ENCODE measurements around the gene ZEB2. TPM values are rescaled to one million over a fixed set of nuclear protein-coding genes. Genes with fewer than 3 reads are reported as not detected.

ZEB2 gene
- total RNA-seq: 10 to 100 TPM; 22.5 to 58.2 TPM

DNA sequence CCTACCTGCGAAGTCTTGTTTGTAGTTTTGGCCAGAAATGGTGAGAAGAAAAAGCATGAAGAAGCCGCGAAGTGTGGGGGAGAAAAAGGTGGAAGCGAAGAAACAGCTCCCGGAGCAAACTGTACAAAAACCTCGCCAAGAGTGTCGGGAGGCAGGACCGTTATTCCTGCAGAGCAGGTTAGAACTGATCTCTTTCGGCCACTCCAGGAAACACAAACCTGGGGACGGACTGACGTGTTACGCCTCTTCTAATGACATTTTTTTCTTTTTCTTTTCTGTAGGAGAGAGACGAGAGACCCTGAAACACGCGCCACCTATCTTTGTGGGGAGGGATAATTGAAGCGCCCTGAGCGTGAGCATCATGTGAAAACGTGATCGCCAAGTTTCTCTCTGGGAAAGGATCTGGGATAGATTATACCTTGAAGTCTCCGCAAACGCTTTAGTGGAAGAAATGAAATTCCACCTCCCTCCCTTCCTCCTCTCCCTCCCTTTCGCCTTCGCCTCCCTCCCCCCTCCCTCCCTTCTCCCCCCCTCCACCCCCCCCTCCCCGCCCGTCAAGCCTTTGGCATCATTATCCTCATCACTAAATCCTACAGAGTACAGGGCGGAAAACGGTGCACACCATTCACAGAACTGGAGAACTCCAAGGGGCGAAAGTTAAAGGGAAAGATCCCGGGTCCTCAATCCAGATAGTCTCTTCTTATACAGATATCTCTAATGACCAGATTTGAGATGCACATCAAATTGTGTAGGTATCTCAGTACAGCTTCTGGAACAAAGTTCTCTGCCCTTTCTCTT lies at the start of gene ZEB2:
ZEB2 (minus strand) TSS at position 186 of the 798 bp plus-strand sequence. CDS start 2,769 bp downstream, outside the sequence.
- Mint-ChIP-seq H3K4me3 (peak within 1 kb of the TSS; percentile 14 to 57), H3K36me3 (ENCODE audit: insufficient read depth in 2 of 2) (peaks cover 2 to 12% of the 10 kb centered on the region in 2 donors), H3K27me3 (ENCODE audit: low read depth) (peaks cover 34% of the 10 kb centered on the region), H3K9me3 (no peaks in the 10 kb centered on the region), H3K27ac (peak within 1 kb of the TSS; percentile 34), H3K4me1 (ENCODE audit: low read depth) (peaks cover 21% of the 10 kb centered on the region)
- peak; percentile 18 for ATAC-seq (replicated peaks in 1 of 2)
- peak; percentile 52 to 53 for DNase-seq

DNA sequence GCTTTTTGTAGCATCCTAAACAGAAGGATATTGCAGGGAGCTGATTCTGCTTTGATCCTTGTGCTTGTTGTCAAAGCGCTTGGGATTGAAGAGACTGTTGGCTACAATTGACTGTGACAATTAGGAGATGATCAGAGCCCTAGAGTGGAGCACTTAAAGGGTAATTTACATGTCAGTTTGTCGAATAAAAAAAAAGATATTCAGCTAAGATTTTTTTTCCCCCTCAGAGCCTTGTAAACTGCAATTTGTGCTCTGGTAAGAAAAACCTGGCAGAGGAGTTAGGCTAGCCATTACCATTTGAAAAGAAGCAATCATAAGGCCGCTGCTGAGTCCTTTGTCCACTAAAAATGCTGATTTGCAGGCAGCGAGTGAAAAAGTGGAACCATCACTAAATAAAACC lies 47.8 kb upstream of the ZEB2 start:
- no peak overlapping the region for H3K27ac Mint-ChIP-seq
- no peaks in the 10 kb centered on the region for H3K36me3 Mint-ChIP-seq (ENCODE audit: insufficient read depth in 2 of 2)
- ATAC-seq (replicated peaks in 1 of 2): no peak
- peaks cover 24% of the 10 kb centered on the region for H3K27me3 Mint-ChIP-seq (ENCODE audit: low read depth)
- DNase-seq: no peak
- no peak overlapping the region for H3K4me3 Mint-ChIP-seq
- H3K9me3 Mint-ChIP-seq: no peaks in the 10 kb centered on the region
- peaks cover 25% of the 10 kb centered on the region for H3K4me1 Mint-ChIP-seq (ENCODE audit: low read depth)

DNA sequence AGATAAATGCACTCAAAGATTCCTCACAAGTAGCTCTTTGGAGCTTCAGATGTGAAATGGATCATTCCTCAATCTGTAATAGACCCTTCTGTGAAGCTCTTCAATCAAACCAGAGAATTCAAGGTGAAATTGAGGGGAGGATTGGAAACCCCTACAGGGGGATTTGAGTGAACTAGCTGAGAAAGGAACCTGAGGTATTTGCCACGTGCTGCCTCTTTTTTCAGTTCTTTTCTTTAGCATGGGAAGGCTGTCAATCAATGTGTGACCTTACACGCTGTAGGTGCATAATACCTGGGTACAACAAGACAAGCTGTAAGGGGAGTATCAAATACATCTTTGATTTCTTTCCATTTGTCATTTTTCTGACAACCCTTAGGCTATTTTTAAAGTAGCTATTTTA lies 46.5 kb upstream of the ZEB2 start:
- Mint-ChIP-seq H3K4me1 (ENCODE audit: low read depth) (peaks cover 13% of the 10 kb centered on the region), H3K9me3 (no peaks in the 10 kb centered on the region), H3K36me3 (ENCODE audit: insufficient read depth in 2 of 2) (no peaks in the 10 kb centered on the region), H3K27me3 (ENCODE audit: low read depth) (peaks cover 20% of the 10 kb centered on the region), H3K4me3 (no peak overlapping the region), H3K27ac (no peak overlapping the region)
- ATAC-seq (replicated peaks in 1 of 2) (no peak), DNase-seq (no peak)

DNA sequence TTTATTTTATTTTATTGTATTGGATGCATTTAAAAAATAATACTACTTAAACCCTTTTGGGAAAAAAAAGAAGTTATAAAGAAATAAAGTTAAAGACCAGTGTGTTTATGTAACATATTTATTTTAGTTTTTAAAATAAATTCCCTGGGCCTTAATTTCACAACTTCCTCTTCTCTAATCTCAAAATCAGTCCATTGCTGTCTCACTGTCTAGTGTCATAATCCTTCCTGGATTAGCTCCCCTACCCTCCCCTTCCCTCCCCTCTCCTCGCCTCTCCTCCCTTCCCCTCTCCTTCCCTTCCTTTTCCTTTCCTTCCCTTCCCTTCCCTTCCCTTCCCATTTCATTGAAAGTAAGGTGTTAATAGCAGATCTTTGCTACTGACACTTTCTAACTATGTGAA lies 40.3 kb upstream of the ZEB2 start:
- Mint-ChIP-seq H3K27ac (no peak overlapping the region), H3K36me3 (ENCODE audit: insufficient read depth in 2 of 2) (no peaks in the 10 kb centered on the region), H3K9me3 (no peaks in the 10 kb centered on the region), H3K4me1 (ENCODE audit: low read depth) (no peaks in the 10 kb centered on the region), H3K4me3 (no peak overlapping the region), H3K27me3 (ENCODE audit: low read depth) (peaks cover 25% of the 10 kb centered on the region)
- ATAC-seq (replicated peaks in 1 of 2) (no peak), DNase-seq (no peak)

DNA sequence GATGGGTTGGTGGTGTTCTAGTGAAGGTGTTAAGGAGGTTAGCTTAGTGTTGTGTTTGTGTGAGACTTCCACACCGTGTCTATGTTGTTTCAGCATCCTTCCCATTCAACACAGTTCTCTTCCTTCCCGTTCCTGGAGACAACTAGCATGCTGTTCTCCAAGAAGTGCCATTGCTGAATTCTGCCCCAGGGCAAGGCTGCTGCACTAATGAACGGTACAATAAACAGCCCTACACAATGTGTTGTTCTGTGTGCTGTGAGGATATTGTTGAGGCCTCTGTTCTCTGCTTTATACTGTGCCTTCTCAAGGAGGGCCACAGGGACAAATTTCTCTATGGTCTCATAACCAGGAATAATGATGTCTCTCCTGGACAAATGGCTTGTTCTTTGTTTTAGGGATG lies 39.8 kb upstream of the ZEB2 start:
- Mint-ChIP-seq H3K27me3 (ENCODE audit: low read depth) (peaks cover 19% of the 10 kb centered on the region), H3K4me1 (ENCODE audit: low read depth) (no peaks in the 10 kb centered on the region), H3K4me3 (no peak overlapping the region), H3K27ac (no peak overlapping the region), H3K9me3 (no peaks in the 10 kb centered on the region), H3K36me3 (ENCODE audit: insufficient read depth in 2 of 2) (no peaks in the 10 kb centered on the region)
- ATAC-seq (replicated peaks in 1 of 2): no peak
- DNase-seq: no peak

DNA sequence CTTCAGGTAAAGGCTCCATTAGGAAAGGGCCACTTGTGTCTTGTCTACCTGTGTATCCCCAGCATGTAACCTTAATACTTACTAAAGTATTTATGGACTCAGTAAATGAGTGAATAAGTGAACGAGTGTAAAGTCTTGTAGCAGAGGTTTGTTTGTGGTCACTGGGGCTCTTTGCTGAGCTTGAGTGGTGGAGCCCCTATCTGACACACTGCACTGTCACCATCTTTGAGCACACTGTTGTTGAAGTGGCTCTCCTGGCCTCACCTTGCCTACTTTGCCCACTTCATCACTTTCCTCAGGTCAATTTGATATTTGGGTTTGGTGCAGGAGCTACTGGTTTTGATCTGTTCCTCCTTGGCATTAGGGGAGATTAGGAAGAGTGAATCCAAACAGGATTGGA lies 39.3 kb upstream of the ZEB2 start:
- ATAC-seq (replicated peaks in 1 of 2): no peak
- DNase-seq: no peak
- Mint-ChIP-seq H3K27ac (no peak overlapping the region), H3K9me3 (no peaks in the 10 kb centered on the region), H3K36me3 (ENCODE audit: insufficient read depth in 2 of 2) (no peaks in the 10 kb centered on the region), H3K27me3 (ENCODE audit: low read depth) (peaks cover 17% of the 10 kb centered on the region), H3K4me3 (no peak overlapping the region), H3K4me1 (ENCODE audit: low read depth) (peaks cover under 1% of the 10 kb centered on the region)

DNA sequence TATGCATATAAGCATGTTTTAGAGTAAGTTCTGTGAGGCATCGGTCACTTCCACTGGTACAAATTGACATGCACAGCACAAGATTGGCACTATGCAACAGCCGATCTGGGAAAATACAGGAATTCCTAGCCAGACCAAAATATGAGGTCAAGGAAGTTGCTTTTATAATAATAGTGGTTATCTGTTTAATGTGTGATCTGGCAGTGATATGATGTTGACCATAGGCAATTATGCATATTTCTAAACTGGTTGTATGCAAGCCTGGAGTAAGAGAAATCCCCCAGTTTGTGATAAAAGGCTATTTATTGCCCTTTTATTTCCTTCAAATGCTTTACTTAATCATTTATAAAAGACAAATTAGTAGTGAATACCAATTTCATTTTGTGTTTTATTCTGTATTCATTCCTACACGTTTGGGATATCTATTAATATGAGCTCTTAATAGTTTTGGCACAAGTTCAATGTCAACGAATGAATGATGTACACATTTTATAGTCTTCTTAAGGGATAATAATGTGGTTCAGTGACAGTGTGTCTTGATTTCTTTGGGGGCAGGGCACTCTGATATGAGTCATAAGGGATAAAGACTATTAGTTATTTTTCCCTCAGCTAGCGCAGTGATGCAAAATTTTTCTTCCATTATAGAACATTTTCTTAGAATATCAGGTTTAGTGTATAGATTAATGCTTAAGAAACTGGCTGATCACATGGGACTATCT lies 34.7 kb upstream of the ZEB2 start:
- no peak overlapping the region for H3K27ac Mint-ChIP-seq
- H3K4me1 Mint-ChIP-seq (ENCODE audit: low read depth): peaks cover 15% of the 10 kb centered on the region
- DNase-seq (no peak), ATAC-seq (replicated peaks in 1 of 2) (no peak)
- H3K27me3 Mint-ChIP-seq (ENCODE audit: low read depth): peaks cover 6% of the 10 kb centered on the region
- H3K36me3 Mint-ChIP-seq (ENCODE audit: insufficient read depth in 2 of 2): no peaks in the 10 kb centered on the region
- H3K9me3 Mint-ChIP-seq: no peaks in the 10 kb centered on the region
- H3K4me3 Mint-ChIP-seq: no peak overlapping the region

DNA sequence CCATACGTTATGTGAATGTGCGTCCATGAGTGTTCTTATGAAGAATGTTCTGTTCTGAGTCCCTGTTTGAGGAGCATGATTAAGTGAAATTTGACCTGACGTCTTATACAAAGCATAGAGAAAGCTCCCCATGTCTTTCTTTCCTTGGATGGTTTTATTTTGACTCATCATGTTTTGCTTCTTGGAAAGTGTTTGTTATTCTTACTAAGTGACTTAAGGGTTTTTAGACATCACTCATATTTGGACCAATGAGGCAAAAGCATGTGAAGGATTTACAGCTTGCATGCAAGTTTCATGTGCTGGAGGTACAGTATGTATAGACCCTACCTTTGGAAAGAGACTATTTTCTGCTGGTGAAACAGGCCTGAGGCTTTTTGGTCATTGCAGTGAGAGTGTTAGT lies 33.5 kb upstream of the ZEB2 start:
- ATAC-seq (replicated peaks in 1 of 2): peak; percentile 91 to 98
- no peak overlapping the region for H3K27ac Mint-ChIP-seq
- H3K4me1 Mint-ChIP-seq (ENCODE audit: low read depth): peaks cover 15% of the 10 kb centered on the region
- peaks cover 6% of the 10 kb centered on the region for H3K27me3 Mint-ChIP-seq (ENCODE audit: low read depth)
- no peaks in the 10 kb centered on the region for H3K36me3 Mint-ChIP-seq (ENCODE audit: insufficient read depth in 2 of 2)
- H3K4me3 Mint-ChIP-seq: no peak overlapping the region
- no peak for DNase-seq
- no peaks in the 10 kb centered on the region for H3K9me3 Mint-ChIP-seq

DNA sequence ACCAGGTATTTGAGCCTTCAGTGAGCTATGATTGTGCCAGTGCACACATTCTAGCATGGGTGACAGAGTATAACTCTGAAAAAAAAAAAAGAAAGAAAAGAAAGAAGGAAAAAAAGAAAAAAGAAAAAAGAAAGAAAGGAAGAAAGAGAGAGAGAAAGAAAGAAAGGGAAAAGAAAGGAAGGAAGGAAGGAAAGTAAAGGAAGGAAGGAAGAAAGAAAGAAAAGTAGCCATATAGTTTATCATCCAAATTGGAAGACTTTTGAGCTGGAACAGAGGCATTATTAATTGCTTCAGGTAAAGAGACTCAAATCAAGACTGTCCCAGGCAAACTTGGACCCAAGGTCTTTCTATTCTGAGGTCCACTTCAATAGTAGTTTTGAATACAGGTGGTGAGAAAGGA lies 32.9 kb upstream of the ZEB2 start:
- ATAC-seq (replicated peaks in 1 of 2): no peak
- H3K27ac Mint-ChIP-seq: peak overlapping the region; percentile 72
- no peak for DNase-seq
- peaks cover 4% of the 10 kb centered on the region for H3K27me3 Mint-ChIP-seq (ENCODE audit: low read depth)
- H3K36me3 Mint-ChIP-seq (ENCODE audit: insufficient read depth in 2 of 2): no peaks in the 10 kb centered on the region
- peaks cover 18% of the 10 kb centered on the region for H3K4me1 Mint-ChIP-seq (ENCODE audit: low read depth)
- no peaks in the 10 kb centered on the region for H3K9me3 Mint-ChIP-seq
- H3K4me3 Mint-ChIP-seq: no peak overlapping the region

DNA sequence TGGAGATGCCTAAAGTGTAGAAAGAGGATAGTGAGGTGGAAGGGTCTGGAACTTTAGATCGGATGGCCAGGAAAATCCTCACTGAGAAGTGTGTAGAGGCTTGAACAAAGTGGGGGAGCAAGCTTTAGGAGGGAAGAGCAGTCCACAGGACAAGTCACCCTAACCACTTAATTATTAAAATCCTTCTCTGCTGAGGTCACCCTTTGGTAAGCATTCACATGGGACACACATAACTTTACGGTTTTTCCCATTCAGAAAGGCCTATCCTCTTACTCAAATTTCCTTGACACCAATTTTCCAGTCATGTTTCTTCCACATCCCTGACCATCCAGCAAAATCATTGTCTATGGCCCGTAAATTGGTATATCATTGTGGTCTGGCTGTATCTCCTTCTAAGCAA lies 31.0 kb upstream of the ZEB2 start:
- Mint-ChIP-seq H3K4me3 (no peak overlapping the region), H3K27me3 (ENCODE audit: low read depth) (peaks cover 7% of the 10 kb centered on the region), H3K4me1 (ENCODE audit: low read depth) (peaks cover 19% of the 10 kb centered on the region), H3K36me3 (ENCODE audit: insufficient read depth in 2 of 2) (no peaks in the 10 kb centered on the region), H3K27ac (no peak overlapping the region), H3K9me3 (no peaks in the 10 kb centered on the region)
- no peak for DNase-seq
- no peak for ATAC-seq (replicated peaks in 1 of 2)

DNA sequence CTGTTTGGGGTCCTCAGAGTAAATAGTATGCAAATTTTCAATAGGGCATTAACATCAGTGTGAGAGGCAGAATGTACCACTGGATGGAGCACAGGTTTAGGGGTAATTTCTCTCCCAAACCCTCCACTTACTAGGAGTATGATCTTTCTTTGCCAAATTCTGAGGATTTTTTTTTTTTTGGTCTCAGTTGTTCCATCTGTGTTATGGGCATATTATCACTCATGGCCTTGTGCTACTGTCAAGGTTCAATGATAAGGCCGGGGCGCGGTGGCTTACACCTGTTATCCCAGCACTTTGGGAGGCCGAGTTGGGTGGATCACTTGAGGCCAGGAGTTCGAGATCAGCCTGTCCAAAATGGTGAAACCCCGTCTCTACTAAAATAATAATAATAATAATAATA lies 30.2 kb upstream of the ZEB2 start:
- H3K27me3 Mint-ChIP-seq (ENCODE audit: low read depth): peaks cover 13% of the 10 kb centered on the region
- no peak for DNase-seq
- peaks cover 19% of the 10 kb centered on the region for H3K4me1 Mint-ChIP-seq (ENCODE audit: low read depth)
- no peaks in the 10 kb centered on the region for H3K36me3 Mint-ChIP-seq (ENCODE audit: insufficient read depth in 2 of 2)
- no peak overlapping the region for H3K4me3 Mint-ChIP-seq
- no peak overlapping the region for H3K27ac Mint-ChIP-seq
- no peaks in the 10 kb centered on the region for H3K9me3 Mint-ChIP-seq
- ATAC-seq (replicated peaks in 1 of 2): no peak

DNA sequence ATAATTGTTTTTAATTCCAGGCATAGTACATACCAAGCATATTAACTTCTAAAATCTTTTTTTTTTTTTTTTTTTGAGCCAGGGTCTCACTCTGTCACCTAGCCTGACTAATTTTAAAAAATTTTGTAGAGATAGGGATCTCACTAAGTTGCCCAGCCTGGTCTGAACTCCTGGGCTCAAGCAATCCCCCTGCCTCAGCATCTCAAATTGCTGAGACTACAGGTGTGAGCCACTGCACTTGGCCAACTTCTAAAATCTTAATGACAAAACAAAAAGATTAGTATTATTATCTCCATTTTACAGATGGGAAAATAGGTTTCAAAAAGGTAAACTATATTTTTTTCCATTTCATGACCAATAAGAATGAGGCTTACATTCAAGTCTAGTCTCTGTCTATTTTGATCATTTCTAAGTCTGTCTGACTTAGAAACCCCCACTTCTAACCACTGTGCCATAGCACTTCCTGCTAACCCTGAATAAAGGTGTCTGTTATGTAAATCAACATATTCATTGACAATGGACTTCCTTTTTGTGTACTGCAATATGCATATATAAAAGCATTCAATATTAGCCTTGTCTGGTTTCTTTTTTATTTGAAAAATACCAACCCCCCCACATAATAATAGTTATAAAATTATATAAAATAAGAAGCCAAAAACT lies 28.7 kb upstream of the ZEB2 start:
- peaks cover 20% of the 10 kb centered on the region for H3K27me3 Mint-ChIP-seq (ENCODE audit: low read depth)
- no peak overlapping the region for H3K4me3 Mint-ChIP-seq
- H3K36me3 Mint-ChIP-seq (ENCODE audit: insufficient read depth in 2 of 2): no peaks in the 10 kb centered on the region
- peak in 1 of 2 donors; percentile 37 for ATAC-seq (replicated peaks in 1 of 2)
- H3K9me3 Mint-ChIP-seq: no peaks in the 10 kb centered on the region
- DNase-seq: no peak
- H3K4me1 Mint-ChIP-seq (ENCODE audit: low read depth): peaks cover 13% of the 10 kb centered on the region
- no peak overlapping the region for H3K27ac Mint-ChIP-seq

DNA sequence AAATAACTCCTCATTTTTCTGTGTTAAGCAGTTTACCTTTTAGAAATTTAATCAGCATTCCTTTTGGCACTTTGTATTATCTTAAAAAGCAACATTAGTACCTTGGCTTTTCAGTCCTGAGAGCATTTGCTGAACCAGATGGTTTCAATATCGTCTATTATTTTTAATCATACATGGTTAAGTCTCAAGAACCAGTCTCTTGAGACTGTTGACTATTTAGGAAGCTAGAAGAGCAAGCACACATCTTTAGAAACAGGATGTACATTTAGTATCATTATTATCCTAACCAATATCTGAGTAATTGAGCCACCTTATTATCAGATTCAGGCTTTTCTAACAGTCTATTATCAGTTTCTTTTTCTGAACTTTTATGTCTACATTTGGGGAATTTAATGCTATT lies 28.2 kb upstream of the ZEB2 start:
- no peak for ATAC-seq (replicated peaks in 1 of 2)
- Mint-ChIP-seq H3K36me3 (ENCODE audit: insufficient read depth in 2 of 2) (no peaks in the 10 kb centered on the region), H3K27ac (no peak overlapping the region)

More for the DNA sequence above, 28.2 kb upstream of the ZEB2 start:
- Mint-ChIP-seq H3K9me3 (no peaks in the 10 kb centered on the region), H3K4me3 (no peak overlapping the region), H3K4me1 (ENCODE audit: low read depth) (peaks cover 7% of the 10 kb centered on the region), H3K27me3 (ENCODE audit: low read depth) (peaks cover 20% of the 10 kb centered on the region)
- no peak for DNase-seq

Data from activated T-cell treated with anti-CD3 and anti-CD28 coated beads, Interleukin-2, amount 50 U/mL, for 72 hours (primary cell).